VCaP (cell line): ENCODE data around the gene NEK1.
A peak's percentile ranks its signal among the peaks of the same experiment; 100 is the strongest.

Experiments
- H3K27ac ChIP-seq: fragments of 450-650 bp; 2 replicates; pipeline ENCODE4 v1.5.1; 2017
- TF ChIP-seq, protein P1 (sequence below): fragments of 450-650 bp; conservative IDR thresholded peaks from 2 replicates; pipeline ENCODE4 v1.5.1; 2017; ENCODE audit warnings: mild to moderate bottlenecking, moderate library complexity

The NEK1 gene, protein sequence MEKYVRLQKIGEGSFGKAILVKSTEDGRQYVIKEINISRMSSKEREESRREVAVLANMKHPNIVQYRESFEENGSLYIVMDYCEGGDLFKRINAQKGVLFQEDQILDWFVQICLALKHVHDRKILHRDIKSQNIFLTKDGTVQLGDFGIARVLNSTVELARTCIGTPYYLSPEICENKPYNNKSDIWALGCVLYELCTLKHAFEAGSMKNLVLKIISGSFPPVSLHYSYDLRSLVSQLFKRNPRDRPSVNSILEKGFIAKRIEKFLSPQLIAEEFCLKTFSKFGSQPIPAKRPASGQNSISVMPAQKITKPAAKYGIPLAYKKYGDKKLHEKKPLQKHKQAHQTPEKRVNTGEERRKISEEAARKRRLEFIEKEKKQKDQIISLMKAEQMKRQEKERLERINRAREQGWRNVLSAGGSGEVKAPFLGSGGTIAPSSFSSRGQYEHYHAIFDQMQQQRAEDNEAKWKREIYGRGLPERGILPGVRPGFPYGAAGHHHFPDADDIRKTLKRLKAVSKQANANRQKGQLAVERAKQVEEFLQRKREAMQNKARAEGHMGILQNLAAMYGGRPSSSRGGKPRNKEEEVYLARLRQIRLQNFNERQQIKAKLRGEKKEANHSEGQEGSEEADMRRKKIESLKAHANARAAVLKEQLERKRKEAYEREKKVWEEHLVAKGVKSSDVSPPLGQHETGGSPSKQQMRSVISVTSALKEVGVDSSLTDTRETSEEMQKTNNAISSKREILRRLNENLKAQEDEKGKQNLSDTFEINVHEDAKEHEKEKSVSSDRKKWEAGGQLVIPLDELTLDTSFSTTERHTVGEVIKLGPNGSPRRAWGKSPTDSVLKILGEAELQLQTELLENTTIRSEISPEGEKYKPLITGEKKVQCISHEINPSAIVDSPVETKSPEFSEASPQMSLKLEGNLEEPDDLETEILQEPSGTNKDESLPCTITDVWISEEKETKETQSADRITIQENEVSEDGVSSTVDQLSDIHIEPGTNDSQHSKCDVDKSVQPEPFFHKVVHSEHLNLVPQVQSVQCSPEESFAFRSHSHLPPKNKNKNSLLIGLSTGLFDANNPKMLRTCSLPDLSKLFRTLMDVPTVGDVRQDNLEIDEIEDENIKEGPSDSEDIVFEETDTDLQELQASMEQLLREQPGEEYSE (N-terminal part only)

DNA sequence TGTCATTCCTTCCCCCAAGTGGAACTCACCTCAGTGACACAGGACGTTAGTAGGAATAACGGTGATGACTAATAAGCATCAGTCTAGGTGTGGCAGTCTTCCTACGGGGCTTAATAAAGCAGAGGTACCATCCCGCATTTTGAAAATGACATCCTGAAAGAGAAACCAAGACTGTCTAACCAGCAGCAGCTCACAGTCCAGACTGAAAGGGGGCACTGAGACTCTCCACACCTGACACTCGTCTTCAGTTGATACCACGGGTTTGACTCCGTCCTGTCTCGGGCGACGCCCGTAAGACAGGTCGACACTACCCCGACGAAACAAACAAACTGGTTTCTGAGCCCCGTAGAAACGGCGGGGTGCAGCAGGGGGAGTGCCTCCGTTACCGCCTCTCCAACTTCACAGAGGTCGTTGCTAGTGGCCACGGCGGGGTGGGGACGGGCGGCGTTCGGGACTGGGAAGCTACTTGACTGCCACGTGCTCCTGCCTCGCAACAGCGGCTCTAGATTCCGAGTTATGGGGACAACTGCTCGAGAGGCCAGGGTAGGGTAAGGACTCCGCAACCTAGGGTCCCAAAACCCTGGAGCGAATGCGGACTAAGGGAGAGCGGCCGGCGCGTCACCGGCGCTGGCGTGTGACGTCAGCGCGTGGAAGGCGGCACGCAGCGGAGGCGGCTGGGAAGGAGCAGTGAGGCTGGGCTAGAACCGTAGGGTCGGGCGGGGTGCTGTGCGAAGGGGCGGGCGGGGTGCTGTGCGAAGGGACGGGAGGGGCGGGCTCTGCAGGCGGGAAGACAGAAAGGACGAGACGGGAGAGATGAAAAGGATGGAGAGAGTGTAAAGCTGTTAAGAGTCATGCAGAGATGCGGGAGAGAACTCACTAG, at the start of gene NEK1:
Gene NEK1 (minus strand): TSS at position 593 of the 880 bp plus-strand sequence. CDS start 9,953 bp downstream, outside the sequence.
- peak within 1 kb of the TSS; percentile 82 for H3K27ac ChIP-seq
- TF ChIP-seq, protein P1, sequence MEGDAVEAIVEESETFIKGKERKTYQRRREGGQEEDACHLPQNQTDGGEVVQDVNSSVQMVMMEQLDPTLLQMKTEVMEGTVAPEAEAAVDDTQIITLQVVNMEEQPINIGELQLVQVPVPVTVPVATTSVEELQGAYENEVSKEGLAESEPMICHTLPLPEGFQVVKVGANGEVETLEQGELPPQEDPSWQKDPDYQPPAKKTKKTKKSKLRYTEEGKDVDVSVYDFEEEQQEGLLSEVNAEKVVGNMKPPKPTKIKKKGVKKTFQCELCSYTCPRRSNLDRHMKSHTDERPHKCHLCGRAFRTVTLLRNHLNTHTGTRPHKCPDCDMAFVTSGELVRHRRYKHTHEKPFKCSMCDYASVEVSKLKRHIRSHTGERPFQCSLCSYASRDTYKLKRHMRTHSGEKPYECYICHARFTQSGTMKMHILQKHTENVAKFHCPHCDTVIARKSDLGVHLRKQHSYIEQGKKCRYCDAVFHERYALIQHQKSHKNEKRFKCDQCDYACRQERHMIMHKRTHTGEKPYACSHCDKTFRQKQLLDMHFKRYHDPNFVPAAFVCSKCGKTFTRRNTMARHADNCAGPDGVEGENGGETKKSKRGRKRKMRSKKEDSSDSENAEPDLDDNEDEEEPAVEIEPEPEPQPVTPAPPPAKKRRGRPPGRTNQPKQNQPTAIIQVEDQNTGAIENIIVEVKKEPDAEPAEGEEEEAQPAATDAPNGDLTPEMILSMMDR, result no peak

DNA sequence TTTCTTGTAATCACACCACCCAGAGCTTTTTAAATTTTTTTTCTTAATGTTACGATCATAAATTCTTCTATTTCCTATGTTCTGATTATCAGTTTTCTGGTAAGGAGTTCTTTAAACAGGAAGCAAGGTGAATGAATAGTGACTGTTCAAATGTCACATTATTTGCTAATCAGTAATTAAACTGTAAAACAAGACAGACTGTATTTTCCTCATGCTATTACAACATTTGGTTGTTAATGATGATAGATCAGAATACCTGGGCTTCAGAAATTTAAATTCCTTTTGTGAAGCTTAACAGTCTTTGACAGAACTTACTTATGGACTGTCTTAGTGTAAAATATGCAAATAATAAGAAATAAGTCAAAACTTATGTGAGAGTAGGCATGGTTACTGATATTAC, 49.4 kb upstream of the NEK1 start:
- peak overlapping the region; percentile 89 for H3K27ac ChIP-seq
- TF ChIP-seq, protein P1, result no peak

DNA sequence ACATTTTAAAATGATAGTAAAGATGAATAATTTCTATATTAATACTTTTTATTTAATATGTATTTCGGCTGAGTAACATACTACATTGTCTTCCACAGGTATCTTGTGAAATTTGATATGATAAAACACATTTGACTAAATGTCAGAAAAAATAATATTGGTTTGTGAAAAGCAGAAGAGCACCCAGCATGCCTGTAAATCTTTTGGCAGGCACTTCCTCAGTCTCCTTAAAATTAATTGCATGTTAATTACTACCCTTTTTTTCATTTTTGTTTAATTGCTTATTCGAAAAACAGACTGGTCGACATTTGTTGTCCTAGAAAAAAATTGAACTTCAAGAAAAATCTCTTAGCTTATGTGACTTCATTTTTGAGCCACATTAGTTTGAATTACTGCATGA, 48.5 kb upstream of the NEK1 start:
- peak overlapping the region; percentile 89 for H3K27ac ChIP-seq
- TF ChIP-seq, protein P1, result no peak

DNA sequence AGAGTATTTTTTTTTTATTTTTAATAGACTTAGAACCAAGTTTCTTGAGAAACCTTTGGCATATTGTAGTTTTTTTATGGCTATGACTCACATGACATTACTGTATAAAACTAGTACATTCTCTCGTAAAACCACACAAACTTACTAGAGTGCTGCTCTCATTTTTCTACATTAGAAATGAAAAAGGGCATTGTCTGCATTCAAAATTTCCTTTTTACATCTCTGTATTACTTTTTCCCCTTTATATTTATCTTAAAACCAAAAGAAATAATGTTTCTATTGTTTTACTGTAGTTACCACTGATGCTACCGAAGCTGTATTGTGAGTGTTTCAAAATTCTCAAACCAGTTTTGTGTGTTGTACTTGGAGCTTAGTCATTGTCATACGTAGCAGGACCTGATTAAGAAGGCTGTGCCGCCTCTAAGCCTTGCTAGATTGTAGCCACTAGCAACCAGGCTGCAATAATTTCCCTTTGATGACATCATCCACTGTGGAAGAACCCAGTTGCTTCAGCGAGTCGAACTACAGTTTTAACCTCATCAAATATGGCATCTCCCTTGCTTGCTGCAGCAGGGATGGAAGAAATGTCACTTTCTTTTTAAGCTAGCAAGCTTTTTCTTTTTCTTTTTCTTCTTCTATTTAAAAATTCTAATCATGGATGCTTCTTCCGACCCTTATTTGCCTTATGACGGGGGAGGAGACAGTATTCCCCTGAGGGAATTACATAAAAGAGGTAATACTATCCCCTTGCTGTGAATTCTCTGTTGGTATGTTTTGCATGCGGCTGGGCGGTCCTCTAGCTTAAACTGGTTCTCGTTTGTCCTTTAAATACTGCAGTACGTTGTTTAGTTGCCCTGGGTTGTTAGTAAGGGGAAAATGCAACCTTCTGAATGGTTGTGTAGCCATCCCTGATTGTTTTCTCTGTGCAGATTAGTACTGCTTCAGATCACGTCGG, 47.6 kb upstream of the NEK1 start:
- H3K27ac ChIP-seq, result peak overlapping the region; percentile 89
- TF ChIP-seq, protein P1, result no peak

DNA sequence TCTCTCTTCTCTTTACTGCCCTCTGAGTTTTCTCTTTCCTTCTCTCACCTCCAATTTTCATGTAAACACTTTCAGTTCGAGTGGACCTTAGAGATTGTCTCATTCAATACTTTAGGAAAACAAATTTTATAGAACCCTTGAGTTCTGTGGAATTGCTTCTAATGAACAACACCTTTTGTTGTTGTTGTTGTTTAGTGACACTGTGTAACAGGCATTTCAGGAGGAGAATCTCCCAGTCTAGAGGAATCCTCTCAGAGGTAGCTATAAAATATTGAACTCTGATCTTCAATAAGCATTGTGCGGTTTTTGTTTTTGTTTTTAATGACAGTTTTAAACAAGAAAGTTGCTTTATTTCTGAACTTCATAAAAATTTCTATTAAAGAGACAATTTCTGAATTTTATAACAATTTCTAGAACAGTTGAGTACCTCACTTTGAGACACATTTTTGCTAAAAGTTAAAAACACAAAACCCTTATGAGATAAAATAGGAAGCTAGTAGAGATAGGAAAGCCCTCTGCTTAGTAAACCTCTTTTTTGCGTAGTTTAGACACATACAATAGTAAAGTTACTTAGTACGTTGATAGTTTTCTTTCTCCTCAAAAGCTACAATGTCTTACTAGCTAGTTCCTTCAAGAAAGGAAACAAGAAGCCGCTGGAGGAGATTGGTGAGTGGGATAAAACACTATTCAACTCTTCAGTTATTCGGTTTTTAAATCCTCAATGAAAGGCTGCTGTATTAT, 46.8 kb upstream of the NEK1 start:
- peak overlapping the region; percentile 89 for H3K27ac ChIP-seq
- TF ChIP-seq, protein P1, result no peak

DNA sequence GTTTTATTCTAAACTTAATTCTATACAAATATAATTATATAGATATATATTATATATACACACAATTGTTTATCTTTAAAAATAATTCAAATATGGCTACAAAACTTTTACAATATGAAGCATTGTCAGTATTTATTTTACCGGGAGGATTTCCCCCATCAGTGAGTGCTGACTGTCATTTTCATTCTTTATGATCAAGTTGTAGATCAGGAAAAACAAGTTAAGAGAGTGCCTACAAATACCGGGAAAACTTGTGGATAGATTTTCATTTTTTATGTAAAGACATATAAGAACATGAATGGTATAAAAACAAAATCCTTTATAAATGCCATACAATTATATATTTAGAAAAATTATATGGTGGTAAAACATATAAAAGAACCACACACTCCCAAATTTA, 45.8 kb upstream of the NEK1 start:
- TF ChIP-seq, protein P1, result no peak
- peak overlapping the region; percentile 89 for H3K27ac ChIP-seq
